Measurements from ENCODE around the gene GP1BB.
"Not testable (repeated sequence)": the region's sequence is repeated elsewhere in the genome, so short reads cannot be mapped to it uniquely, and the experiment has no call there.

The GP1BB gene

DNA sequence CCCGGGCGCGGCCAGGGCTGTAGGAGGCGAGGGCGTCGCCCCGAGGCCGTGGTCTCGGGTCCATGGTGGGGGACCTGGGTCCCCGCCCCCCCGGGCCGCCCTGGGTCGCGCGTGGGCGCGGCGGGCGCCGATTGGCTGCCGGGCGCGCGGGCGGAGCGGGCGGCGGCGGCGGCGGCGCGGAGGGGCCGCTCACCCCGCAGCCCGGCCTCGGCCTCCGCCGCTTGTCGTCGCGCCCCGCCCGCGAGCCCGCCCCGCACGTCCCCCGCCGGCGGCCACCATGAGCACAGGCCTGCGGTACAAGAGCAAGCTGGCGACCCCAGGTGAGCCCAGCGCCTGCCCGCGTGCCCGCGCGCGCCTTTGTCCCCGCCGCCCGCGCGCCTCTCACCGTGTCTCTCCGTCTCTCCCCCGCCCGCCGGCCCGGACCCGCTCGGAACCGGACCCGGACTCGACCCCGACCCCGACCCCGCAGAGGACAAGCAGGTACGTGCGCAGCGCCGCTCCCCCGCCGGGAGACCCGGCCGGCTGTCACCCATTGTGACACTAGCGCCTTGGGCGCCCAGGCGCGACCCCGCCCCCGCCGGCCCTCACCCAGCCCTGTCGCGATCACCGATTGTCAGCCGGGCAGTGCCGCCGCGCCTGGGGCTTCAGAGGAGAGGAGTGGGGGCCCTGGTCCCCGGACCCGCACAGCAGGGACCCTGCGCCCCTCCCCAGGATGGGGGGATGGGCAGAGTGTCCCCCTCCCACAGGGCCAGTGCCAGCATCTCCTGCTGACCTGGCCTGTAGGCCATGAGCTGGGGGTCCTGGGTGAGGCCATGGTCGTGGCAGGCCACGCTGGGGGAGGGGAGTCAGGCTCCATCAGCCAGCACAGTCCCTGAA lies 8.8 kb upstream of the GP1BB start, which contains the start of gene SEPTIN5:
Gene SEPTIN5, plus strand, starts transcription at position 192 of the 876 bp plus-strand sequence. Its CDS starts 86 bp downstream, at position 278.
- DNase-seq = no peak

DNA sequence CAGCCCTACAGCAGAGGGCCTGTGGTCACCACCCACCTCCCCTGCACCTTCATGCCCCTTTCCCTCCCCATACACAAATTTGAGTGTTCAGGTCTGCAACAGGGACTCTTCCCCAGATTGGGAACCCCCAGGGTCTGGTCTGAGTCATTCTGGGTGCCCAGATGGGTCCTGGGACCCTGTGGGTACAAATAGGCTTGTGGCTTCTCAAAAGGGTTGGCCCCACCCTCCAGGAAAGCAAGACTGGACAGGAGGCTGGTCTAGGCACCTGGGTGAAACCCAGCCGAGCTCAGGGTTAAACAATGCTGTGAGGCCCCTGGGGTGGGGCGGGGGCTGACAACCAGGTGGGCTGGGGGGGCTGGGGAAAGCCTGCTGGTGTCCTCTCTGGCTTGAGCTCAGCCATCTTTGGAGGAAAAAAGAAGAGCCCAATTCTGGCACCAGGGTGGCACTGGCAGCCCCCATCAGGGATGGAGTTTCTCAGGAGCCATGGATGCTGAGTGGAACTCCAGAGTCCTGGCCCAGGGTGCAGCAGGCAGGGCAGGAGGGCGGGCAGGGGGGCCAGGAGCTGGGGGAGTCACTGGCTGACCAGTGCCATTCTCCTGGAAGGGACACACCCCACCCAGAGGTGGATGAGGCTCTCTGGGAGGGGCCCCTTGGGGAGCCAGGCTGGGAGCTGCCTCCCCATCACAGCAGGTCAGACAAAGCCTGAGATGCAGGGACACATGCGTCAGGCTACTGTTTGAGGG lies 8.0 kb upstream of the GP1BB start:
- no peak for DNase-seq

DNA sequence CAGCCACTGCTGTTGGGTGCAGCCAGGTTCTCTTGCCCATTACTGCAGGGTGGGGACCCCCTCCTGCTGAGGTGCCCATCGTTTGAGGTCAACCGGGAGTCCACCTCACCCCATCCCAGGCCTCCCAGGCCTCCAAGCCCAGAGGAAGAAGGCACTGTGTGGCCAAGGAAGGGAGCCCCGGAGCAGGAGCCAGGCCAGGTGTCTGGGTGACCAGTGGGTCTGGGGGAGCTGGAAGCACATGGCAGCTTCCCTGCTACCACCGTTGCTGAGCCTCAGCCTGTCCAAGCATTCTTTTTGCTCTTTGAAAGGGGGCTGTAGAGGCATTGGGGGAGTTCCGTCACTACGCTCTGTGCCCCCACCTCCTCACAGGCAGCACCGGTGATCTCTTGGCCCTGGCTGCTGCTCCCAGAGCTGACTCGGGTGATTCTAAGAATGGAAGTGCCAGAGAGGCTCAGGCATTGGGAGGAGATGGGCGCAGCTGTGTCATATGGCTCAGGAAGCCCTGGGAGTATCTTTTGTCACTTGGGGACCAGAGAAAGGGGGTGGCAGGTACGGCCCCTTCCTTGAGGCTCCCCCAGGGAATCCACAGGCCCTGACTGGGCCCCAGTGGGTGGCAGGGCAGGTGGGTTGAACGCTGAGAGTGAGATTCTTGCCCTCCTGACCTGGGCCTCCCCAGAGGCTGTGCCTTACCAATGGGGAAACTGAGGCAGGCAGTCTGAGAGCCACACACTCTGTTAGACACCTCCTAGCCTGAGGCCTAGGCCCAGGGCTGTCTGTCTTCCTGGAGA lies 7.1 kb upstream of the GP1BB start:
- no peak for DNase-seq

DNA sequence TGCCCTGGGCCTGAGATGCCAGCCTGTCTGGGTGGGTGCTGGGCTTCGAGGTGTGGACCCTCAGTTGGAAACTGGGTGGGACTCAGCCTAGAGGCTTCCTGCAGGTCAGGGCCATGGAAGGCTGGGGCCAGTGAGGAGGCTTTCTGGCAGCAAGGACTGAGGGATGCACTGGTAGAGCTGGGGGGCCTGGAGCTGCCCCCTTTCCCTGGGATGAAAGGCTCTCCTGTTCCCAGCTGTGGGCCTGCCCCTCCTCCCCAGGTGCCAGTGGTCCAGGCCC lies 6.6 kb upstream of the GP1BB start:
- no peak for DNase-seq

DNA sequence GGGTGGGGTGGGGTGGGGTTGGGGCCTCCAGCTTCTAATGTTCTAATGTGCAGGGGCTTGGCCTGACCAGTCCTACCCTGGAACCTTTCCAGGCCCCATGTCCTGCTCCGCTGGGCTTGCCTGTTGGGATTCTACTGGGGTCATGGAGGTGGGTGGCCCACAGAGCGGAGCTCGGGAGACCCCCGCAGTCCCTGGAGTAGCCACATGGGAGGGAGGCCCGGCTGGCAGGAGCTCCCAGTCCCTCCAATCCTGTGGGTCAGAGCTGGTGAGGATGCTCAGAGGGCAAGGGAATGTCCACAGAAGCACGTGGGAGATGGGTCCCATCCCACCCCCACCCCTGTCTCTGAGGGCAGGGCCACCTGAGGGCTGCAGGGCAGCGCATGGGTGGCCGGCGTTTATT lies 6.2 kb upstream of the GP1BB start:
- no peak for DNase-seq

DNA sequence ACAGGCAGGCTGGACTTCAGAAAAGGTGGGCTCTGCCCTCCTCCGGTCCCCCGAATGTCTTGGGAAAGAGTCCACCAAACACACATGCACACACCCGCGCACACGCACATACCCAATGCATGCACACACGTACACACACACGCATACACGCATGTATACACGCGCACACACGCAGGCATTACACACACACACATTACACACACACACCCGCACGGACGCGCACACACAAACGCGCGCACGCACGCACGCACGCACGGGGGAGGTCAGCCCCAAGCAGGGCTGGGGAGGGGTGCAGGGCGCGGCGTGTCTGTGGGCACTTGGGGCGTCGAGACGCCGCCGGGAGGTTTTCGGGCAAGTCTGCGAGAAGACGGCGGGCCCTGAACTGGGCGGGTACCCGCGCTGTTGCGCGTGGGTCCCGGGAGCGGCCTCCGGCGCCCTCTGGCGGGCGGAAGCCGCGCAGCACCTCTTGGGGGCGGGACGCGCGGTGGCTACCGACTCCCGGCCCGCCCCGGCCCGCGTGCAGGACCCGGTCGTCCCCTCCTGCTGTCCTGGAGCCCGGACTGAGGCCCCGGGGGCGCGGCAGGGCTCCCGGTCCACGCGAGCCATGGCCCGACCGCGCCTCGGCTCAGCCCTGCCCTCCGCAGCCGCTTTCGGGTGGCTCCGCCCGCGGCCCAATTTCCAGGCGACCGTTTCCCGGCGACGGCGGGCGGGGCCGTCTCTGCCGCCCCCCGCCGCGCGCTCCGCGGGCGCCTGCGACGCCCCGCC lies 5.5 kb upstream of the GP1BB start:
- no peak for DNase-seq

DNA sequence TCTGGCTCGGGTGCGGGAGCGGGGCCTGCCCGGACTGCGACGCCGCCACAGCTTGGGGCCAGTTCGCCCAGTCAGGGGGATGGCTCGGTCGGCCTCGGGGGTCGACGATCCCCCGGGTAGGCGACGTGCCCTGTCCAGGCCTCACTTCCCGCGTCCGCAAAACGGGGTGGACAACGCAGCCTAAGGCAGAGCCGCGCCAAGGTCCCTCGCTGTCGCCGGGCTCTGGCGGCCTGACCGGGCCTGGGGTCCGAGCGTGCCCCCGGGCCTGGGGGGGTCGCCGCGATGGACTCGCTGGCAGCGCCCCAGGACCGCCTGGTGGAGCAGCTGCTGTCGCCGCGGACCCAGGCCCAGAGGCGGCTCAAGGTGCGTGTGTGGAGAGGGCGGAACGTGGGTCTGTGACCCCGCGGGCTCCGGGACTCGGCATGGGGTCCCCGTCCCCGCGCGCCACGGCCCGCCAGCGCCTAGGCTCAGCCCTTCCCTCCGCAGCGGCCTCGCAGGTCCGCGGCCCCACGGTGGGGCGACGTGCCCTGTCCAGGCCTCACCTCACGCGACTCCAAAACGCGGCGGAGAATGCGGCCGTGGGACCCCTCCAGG lies 4.8 kb upstream of the GP1BB start:
- no peak for DNase-seq

DNA sequence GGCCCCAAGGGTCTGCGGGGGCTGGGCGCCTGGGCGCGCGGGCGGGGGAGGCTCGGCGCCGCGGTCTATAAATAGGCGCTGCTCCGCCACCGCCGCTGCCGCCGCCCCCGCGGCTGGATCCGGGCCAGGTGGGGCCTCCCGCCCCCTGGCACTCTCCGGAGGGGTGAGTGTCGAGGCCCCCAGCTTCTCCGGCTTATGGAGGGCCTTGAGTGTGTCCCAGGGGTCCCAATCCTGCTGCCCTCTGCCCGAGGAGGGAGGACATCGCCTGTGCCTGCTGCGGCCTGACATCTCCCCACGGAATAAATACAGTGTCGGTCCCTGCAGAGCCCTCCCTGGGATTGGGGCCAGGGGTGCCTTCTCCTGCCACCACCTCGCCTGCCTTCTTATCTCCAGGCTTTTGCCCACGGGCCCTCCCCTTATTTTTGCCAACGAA lies 4.3 kb upstream of the GP1BB start:
- DNase-seq = no peak

DNA sequence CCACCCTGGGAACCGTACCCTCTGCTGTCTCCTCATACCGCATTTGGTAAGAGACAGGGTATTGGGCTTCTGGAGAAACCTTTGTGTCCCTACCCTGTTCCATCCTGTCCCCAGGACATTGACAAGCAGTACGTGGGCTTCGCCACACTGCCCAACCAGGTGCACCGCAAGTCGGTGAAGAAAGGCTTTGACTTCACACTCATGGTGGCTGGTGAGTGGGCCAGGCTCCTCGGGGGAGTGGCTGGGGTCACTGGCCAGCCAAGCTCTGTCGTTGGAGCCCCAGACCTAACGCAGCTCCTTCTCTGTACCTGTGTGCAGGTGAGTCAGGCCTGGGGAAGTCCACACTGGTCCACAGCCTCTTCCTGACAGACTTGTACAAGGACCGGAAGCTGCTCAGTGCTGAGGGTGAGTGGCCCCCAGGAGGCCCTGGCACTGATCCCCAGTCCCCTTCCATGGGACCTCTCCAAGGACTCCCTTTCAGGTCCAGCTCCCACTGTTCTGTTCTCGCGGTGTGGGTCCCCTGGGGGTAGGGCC lies 3.8 kb upstream of the GP1BB start:
- DNase-seq = no peak

DNA sequence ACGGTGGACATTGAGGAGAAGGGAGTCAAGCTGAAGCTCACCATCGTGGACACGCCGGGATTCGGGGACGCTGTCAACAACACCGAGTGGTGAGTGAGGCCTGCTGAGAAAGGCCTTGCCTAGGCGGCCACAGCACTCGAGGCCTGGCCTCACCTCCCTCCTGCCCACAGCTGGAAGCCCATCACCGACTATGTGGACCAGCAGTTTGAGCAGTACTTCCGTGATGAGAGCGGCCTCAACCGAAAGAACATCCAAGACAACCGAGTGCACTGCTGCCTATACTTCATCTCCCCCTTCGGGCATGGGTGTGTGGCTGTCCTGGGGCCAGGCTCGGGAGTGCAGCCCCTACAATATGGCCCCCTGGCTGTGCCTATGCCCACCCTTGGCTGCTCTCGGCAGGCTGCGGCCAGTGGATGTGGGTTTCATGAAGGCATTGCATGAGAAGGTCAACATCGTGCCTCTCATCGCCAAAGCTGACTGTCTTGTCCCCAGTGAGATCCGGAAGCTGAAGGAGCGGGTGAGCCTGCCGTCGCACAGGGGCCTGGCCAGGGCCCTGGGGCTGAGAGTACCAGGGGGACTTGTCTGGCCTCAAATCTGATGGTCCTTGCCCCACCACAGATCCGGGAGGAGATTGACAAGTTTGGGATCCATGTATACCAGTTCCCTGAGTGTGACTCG lies 3.0 kb upstream of the GP1BB start:
- DNase-seq = no peak

DNA sequence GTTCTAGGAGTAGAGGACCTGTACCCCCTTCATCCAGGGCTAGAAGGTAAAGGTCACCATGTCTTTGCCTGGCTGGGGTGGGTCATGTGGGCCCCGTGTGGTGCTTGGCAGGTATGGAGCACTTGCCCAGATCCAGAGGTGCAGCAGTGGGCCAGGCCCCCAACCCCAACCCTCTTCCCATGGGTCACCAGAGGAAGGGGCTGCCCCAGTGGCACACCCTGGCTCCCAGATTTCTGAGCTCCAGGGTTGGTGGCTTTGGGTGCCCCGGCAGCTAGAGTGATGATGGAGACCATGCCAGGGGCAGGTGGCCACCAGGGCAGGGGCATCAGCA lies 2.4 kb upstream of the GP1BB start:
- DNase-seq = no peak

DNA sequence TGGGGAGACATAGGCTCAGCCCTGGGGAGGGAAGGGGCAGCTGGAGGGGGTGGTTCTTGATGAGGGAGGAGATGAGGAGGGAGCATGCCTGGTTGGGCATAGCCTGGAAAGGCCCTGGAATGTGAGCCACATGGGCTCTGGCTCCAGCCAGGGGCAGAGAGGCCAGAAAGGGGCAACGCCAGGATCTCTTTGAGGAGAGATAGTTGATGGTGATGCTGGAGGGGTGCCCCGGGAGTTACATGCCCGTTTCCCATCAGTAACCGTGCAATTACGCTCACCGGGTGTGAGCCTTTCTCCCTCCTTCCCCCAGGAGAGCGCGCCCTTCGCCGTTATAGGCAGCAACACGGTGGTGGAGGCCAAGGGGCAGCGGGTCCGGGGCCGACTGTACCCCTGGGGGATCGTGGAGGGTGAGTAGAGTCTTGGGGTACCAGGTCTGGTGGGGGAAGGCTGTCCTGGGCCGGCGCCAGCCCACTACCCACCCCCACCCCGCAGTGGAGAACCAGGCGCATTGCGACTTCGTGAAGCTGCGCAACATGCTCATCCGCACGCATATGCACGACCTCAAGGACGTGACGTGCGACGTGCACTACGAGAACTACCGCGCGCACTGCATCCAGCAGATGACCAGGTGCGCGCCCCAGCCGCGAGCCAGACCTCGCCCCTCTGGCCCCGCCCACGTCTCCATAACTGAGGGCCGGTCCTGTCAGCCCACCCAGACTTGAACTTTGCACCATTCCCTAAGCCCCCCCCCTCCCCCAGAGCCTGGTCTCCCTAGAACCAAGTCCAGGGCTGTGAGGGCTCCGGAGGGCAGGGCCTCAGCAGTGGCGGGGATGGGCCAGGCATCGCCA lies 1.8 kb upstream of the GP1BB start:
- DNase-seq = no peak

DNA sequence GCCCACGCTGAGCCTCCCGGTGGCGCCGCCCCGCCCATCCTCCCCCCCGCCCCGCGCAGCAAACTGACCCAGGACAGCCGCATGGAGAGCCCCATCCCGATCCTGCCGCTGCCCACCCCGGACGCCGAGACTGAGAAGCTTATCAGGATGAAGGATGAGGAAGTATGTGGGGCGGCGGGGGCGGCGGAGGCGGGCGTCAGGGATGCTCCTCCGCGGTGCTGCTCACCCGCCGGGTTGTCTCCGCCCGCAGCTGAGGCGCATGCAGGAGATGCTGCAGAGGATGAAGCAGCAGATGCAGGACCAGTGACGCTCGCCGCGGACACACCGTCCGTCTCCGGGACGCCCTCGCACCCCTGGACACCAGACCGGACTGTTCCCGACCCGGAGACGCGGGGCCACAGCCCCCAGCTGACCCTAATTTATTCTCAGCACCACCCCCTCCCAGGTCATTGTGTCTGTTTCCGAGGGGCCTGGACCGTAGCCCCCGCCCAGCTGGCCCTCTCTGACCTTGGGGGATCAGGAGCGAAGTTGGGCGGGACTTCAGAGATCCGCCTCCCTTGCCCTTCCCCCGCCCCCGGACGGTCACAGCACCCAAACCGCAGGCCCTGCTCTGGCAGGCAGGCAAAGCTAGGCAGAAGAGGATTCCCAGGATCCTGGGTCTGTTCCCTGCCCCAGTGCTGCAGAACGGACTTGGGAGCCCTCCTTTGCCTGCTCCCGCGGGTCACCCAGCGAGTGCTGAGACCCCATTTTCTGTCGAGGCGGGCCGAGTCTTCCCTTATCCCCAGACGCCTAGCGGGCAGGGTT lies 959 bp upstream of the GP1BB start:
- DNase-seq = no peak

DNA sequence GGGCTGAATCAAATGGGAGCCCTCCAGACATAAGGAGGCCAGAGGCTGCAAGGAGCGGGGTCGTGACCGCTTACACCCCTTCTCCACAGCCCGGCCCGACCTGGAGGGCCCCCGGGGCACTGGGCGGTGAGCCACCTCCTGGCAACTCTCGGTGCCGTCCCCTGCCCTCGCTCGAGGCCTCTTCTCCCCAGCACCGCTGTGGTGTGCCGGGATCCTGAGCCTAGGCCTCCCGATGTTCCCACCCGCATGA lies 432 bp upstream of the GP1BB start:
- DNase-seq = no peak

DNA sequence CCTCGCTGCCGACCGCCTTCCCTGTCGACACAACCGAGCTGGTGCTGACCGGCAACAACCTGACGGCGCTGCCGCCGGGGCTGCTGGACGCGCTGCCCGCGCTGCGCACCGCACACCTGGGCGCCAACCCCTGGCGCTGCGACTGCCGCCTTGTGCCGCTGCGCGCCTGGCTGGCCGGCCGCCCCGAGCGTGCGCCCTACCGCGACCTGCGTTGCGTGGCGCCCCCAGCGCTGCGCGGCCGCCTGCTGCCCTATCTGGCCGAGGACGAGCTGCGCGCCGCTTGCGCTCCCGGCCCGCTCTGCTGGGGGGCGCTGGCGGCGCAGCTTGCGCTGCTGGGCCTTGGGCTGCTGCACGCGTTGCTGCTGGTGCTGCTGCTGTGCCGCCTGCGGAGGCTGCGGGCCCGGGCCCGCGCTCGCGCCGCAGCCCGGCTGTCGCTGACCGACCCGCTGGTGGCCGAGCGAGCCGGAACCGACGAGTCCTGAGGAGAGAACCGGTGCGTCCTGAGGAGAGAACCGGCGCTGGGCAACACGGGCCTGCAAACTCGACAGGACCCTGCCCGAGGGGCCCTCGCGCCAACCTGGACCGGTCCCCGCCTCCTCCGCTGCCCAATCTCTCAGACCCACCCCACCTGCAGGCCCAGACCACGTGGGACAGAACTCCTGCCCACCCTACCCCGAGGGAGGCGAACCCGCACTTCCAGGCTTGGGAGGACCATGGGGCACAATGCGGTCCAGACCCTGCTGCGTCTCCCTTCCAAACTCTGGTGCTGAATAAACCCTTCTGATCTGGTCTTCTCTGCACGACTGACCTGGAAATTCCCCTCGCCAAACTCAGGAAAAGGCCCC lies 866 bp downstream of the GP1BB start:
- DNase-seq = no peak

DNA sequence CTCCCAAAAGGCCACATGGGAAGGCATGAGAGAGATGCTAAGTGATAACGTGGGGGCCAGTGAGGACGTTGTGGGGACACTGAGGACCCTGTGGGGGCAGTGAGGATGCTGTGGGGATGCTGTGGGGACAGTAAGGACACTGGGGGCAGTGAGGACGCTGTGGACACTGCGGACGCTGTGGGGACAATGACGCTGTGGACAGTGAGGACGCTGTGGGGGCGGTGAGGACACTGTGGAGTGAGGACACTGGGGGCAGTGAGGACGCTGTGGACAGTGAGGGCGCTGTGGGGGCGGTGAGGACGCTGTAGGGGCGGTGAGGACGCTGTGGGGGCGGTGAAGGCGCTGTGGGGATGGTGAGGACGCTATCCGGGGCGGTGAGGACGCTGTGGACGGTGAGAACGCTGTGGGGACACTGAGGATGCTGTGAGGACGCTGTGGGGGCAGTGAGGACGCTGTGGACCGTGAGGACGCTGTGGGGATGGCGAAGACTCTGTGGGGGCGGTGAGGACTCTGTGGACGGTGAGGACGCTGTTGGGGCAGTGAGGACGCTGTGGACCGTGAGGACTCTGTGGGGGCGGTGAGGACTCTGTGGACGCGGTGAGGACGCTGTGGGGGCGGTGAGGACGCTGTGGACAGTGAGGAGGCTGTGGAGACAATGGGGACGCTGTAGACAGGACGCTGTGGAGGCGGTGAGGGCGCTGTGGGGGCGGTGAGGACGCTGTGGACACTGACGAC lies 1.8 kb downstream of the GP1BB start:
- DNase-seq = no peak

DNA sequence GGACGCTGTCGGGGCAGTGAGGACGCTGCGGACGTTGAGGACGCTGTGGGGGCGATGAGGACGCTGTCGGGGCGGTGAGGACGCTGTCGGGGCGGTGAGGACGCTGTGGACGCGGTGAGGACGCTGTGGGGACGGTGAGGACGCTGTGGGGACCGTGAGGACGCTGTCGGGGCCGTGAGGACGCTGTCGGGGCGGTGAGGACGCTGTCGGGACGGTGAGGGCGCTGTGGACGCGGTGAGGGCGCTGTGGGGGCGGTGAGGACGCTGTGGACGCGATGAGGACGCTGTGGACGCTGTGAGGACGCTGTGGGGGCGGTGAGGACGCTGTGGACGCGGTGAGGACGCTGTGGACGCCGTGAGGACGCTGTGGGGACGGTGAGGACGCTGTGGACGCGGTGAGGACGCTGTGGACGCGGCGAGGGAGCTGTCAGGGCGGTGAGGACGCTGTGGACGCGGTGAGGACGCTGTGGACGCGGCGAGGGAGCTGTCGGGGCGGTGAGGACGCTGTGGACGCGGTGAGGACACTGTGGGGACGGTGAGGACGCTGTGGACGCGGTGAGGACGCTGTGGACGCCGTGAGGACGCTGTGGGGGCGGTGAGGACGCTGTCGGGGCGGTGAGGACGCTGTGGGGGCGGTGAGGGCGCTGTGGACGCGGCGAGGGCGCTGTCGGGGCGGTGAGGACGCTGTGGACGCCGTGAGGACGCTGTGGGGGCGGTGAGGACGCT lies 2.9 kb downstream of the GP1BB start:
- DNase-seq = not testable (repeated sequence)

All from NCI-H187 (cell line).